HEK293T (cell line): ENCODE data around the gene MKI67.

Source experiments
- CTCF ChIA-PET: fragments of 350-600 bp; formaldehyde crosslinking; extraction: SDS; loops from one replicate; lab custom pipeline; 2021; ENCODE audit warnings: antibody characterized with exemption, inconsistent platforms; lab: Yijun Ruan, JAX
- POLR2A ChIA-PET: fragments of 350-600 bp; formaldehyde crosslinking; extraction: SDS; loops from one replicate; lab custom pipeline; 2020; ENCODE audit warnings: antibody characterized with exemption, inconsistent platforms; lab: Yijun Ruan, JAX
- DNase-seq: peaks from one replicate; pipeline ENCODE4 v3.0.0; 2012; ENCODE audit warnings: mixed read lengths; ENCODE audit errors: extremely low spot score
- ARNT ChIP-seq: fragments of 450-650 bp; IDR thresholded peaks from 2 replicates; pipeline ENCODE4 v1.6.1; 2017; ENCODE audit warnings: mild to moderate bottlenecking
- BHLHE40 ChIP-seq: fragments of 450-650 bp; IDR thresholded peaks from 2 replicates; pipeline ENCODE4 v1.6.1; 2016; ENCODE audit warnings: mild to moderate bottlenecking, moderate library complexity, borderline replicate concordance
- CTBP1 ChIP-seq: fragments of 450-650 bp; IDR thresholded peaks from 2 replicates; pipeline ENCODE4 v1.6.1; 2016; ENCODE audit warnings: borderline replicate concordance
- ELF4 ChIP-seq: fragments of 450-650 bp; IDR thresholded peaks from 2 replicates; pipeline ENCODE4 v1.6.1; 2017; ENCODE audit warnings: antibody characterized with exemption
- FOXA1 ChIP-seq: fragments of 450-650 bp; IDR thresholded peaks from 2 replicates; pipeline ENCODE4 v1.6.1; 2016; ENCODE audit warnings: mild to moderate bottlenecking
- FOXK2 ChIP-seq: fragments of 450-650 bp; IDR thresholded peaks from 2 replicates; pipeline ENCODE4 v1.6.1; 2016; ENCODE audit warnings: mild to moderate bottlenecking
- FOXM1 ChIP-seq: fragments of 450-650 bp; IDR thresholded peaks from 2 replicates; pipeline ENCODE4 v1.6.1; 2017; ENCODE audit warnings: mild to moderate bottlenecking, borderline replicate concordance
- HDGF ChIP-seq: fragments of 450-650 bp; IDR thresholded peaks from 2 replicates; pipeline ENCODE4 v1.6.1; 2017; ENCODE audit warnings: antibody characterized with exemption, borderline replicate concordance
- L3MBTL2 ChIP-seq: fragments of 450-650 bp; conservative IDR thresholded peaks from 2 replicates; pipeline ENCODE4 v1.6.1; 2016; ENCODE audit warnings: mild to moderate bottlenecking
- LEF1 ChIP-seq: fragments of 450-650 bp; IDR thresholded peaks from 2 replicates; pipeline ENCODE4 v1.6.1; 2017; ENCODE audit warnings: mild to moderate bottlenecking, borderline replicate concordance
- NFRKB ChIP-seq: fragments of 450-650 bp; IDR thresholded peaks from 2 replicates; pipeline ENCODE4 v1.6.1; 2016; ENCODE audit warnings: mild to moderate bottlenecking, moderate library complexity
- SP1 ChIP-seq: fragments of 450-650 bp; IDR thresholded peaks from 2 replicates; pipeline ENCODE4 v1.6.1; 2017
- SUZ12 ChIP-seq: fragments of 450-650 bp; IDR thresholded peaks from 2 replicates; pipeline ENCODE4 v1.6.1; 2016; ENCODE audit warnings: mild to moderate bottlenecking
- TARDBP ChIP-seq: fragments of 450-650 bp; IDR thresholded peaks from 2 replicates; pipeline ENCODE4 v1.6.1; 2016
- ZNF384 ChIP-seq: fragments of 450-650 bp; IDR thresholded peaks from 2 replicates; pipeline ENCODE4 v1.6.1; 2016
- TF ChIP-seq, protein P1 (sequence below): fragments of 450-650 bp; IDR thresholded peaks from 2 replicates; pipeline ENCODE4 v1.6.1; 2016

The MKI67 gene

GRCh38 chr10:128102480-128103228 is 23.6 kb downstream of the MKI67 start:
- ChIA-PET POLR2A (no interaction called here), CTCF (no interaction called here)
- TF ChIP-seq HDGF: no peak
- TF ChIP-seq ELF4: no peak
- no peak for TF ChIP-seq ARNT
- TF ChIP-seq ZNF384: no peak
- TF ChIP-seq, protein P1, sequence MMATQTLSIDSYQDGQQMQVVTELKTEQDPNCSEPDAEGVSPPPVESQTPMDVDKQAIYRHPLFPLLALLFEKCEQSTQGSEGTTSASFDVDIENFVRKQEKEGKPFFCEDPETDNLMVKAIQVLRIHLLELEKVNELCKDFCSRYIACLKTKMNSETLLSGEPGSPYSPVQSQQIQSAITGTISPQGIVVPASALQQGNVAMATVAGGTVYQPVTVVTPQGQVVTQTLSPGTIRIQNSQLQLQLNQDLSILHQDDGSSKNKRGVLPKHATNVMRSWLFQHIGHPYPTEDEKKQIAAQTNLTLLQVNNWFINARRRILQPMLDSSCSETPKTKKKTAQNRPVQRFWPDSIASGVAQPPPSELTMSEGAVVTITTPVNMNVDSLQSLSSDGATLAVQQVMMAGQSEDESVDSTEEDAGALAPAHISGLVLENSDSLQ: no peak
- TF ChIP-seq BHLHE40: no peak
- TF ChIP-seq SP1: no peak
- no peak for TF ChIP-seq LEF1
- no peak for TF ChIP-seq NFRKB
- TF ChIP-seq L3MBTL2: no peak
- no peak for TF ChIP-seq FOXA1
- TF ChIP-seq TARDBP: no peak
- TF ChIP-seq FOXM1: no peak
- no peak for TF ChIP-seq FOXK2
- no peak for TF ChIP-seq CTBP1
- TF ChIP-seq SUZ12: no peak
- no peak for DNase-seq

- ChIA-PET CTCF (no interaction called here), POLR2A (no interaction called here)
- DNase-seq: no peak
- no peak for TF ChIP-seq FOXA1
- no peak for TF ChIP-seq ELF4
- no peak for TF ChIP-seq FOXM1
- TF ChIP-seq ARNT: no peak
- no peak for TF ChIP-seq ZNF384
These were observed 24.3 kb downstream of the MKI67 start for GRCh38 chr10:128101901-128102300.

GRCh38 chr10:128099901-128100300 is 26.3 kb downstream of the MKI67 start:
- no peak for DNase-seq
- ChIA-PET POLR2A (no interaction called here), CTCF (no interaction called here)
- no peak for TF ChIP-seq ARNT
- TF ChIP-seq, protein P1: no peak
- no peak for TF ChIP-seq ELF4
- TF ChIP-seq NFRKB: no peak
- TF ChIP-seq FOXA1: no peak
- TF ChIP-seq FOXM1: no peak
- TF ChIP-seq SP1: no peak
- TF ChIP-seq FOXK2: no peak
- no peak for TF ChIP-seq L3MBTL2
- no peak for TF ChIP-seq CTBP1
- TF ChIP-seq LEF1: no peak
- TF ChIP-seq HDGF: no peak
- no peak for TF ChIP-seq ZNF384
- TF ChIP-seq SUZ12: no peak
- no peak for TF ChIP-seq BHLHE40

GRCh38 chr10:128098631-128099030 is 27.6 kb downstream of the MKI67 start:
- ChIA-PET POLR2A (no interaction called here), CTCF (no interaction called here)
- TF ChIP-seq HDGF: no peak
- no peak for TF ChIP-seq FOXM1
- TF ChIP-seq ELF4: no peak
- TF ChIP-seq BHLHE40: no peak
- no peak for TF ChIP-seq LEF1
- no peak for TF ChIP-seq ZNF384
- TF ChIP-seq, protein P1: no peak
- no peak for TF ChIP-seq ARNT
- no peak for DNase-seq

GRCh38 chr10:128097783-128098182 is 28.4 kb downstream of the MKI67 start:
- POLR2A ChIA-PET: no interaction called here
- CTCF ChIA-PET: no interaction called here
- DNase-seq: no peak
- no peak for TF ChIP-seq NFRKB
- TF ChIP-seq FOXK2: no peak
- TF ChIP-seq ARNT: no peak
- no peak for TF ChIP-seq FOXM1
- TF ChIP-seq LEF1: no peak
- no peak for TF ChIP-seq BHLHE40
- no peak for TF ChIP-seq ELF4
- TF ChIP-seq CTBP1: no peak
- TF ChIP-seq SP1: no peak
- no peak for TF ChIP-seq ZNF384
- no peak for TF ChIP-seq SUZ12
- no peak for TF ChIP-seq FOXA1
- TF ChIP-seq L3MBTL2: no peak
- TF ChIP-seq, protein P1: no peak
- no peak for TF ChIP-seq TARDBP
- TF ChIP-seq HDGF: no peak
